LoVo (cell line): Measurements from ENCODE around the gene BTBD2.
A peak's percentile ranks its signal among the peaks of the same experiment; 100 is the strongest.
"Not testable (repeated sequence)": the region's sequence is repeated elsewhere in the genome, so short reads cannot be mapped to it uniquely, and the experiment has no call there.

ENCODE experiments used
- DNase-seq: peaks from one replicate; pipeline ENCODE4 v3.0.0-alpha.2; 2016; ENCODE audit warnings: low spot score

Gene BTBD2

GRCh38 chr19:2039959-2040646 is 24.6 kb upstream of the BTBD2 start:
- DNase-seq = no peak

- DNase-seq = no peak
These were observed 23.8 kb upstream of the BTBD2 start for GRCh38 chr19:2039089-2039958.

- DNase-seq = no peak
These were observed 23.0 kb upstream of the BTBD2 start for GRCh38 chr19:2038284-2039088.

- DNase-seq = no peak
These were observed 22.2 kb upstream of the BTBD2 start for GRCh38 chr19:2037651-2038255.

- DNase-seq = no peak
These were observed 20.9 kb upstream of the BTBD2 start for GRCh38 chr19:2036424-2036823.

GRCh38 chr19:2035590-2035991 is 20.1 kb upstream of the BTBD2 start:
- no peak for DNase-seq

- no peak for DNase-seq
These were observed 19.4 kb upstream of the BTBD2 start for GRCh38 chr19:2034729-2035589.

GRCh38 chr19:2034253-2034652 is 18.7 kb upstream of the BTBD2 start:
- DNase-seq = not testable (repeated sequence)

- DNase-seq = no peak
These were observed 18.3 kb upstream of the BTBD2 start for GRCh38 chr19:2033825-2034159.

GRCh38 chr19:2033115-2033824 is 17.8 kb upstream of the BTBD2 start:
- no peak for DNase-seq

- DNase-seq = peak; percentile 81
These were observed 16.9 kb upstream of the BTBD2 start for GRCh38 chr19:2032296-2032941.

- no peak for DNase-seq
These were observed 11.8 kb upstream of the BTBD2 start for GRCh38 chr19:2027361-2027760.

GRCh38 chr19:2026770-2027169 is 11.3 kb upstream of the BTBD2 start:
- no peak for DNase-seq

- no peak for DNase-seq
These were observed 6.8 kb upstream of the BTBD2 start for GRCh38 chr19:2022289-2022688.

- DNase-seq = no peak
These were observed 6.1 kb upstream of the BTBD2 start for GRCh38 chr19:2021453-2022140.

- DNase-seq = no peak
These were observed 3.2 kb upstream of the BTBD2 start for GRCh38 chr19:2018752-2019151.

GRCh38 chr19:2016041-2016807 is 710 bp upstream of the BTBD2 start:
- peak; percentile 81 for DNase-seq

GRCh38 chr19:2014731-2015607 is 545 bp downstream of the BTBD2 start:
- DNase-seq = no peak
